HCT116 (cell line): Measurements from ENCODE around the gene RGS17.

Experiments
- CTCF ChIP-seq, 3 experiments: fragments of 200-600 bp in 1 of 3; sonication (generic) in 1 of 3; IDR thresholded peaks in 2 of 3; conservative IDR thresholded peaks in 1 of 3; 2 replicates each; pipeline ENCODE4 v1.5.1; 2012 to 2017; ENCODE audit warnings: low read depth in 2 of 3, low read length in 2 of 3, antibody characterized with exemption in 1 of 3, borderline replicate concordance in 1 of 3, control low read depth in 1 of 3, mild to moderate bottlenecking in 1 of 3, mixed read lengths in 1 of 3, mixed run types in 1 of 3, moderate library complexity in 1 of 3; ENCODE audit not compliant: insufficient read depth in 1 of 3
- POLR2A ChIP-seq: IDR thresholded peaks from 2 replicates; pipeline ENCODE4 v1.7.0; 2011; ENCODE audit warnings: borderline replicate concordance; ENCODE audit not compliant: insufficient read depth, insufficient read length; ENCODE audit errors: extremely low read depth
- YY1 ChIP-seq: IDR thresholded peaks from 2 replicates; pipeline ENCODE4 v1.6.1; 2011; ENCODE audit warnings: low read length, low read depth, moderate library complexity, mild to moderate bottlenecking; ENCODE audit not compliant: insufficient replicate concordance; ENCODE audit errors: extremely low read depth

- no peak for TF ChIP-seq CTCF (IDR thresholded peaks at IDR 0.05 in 2 of 3, conservative IDR thresholded peaks at IDR 0.05 in 1 of 3; ENCODE audit: borderline replicate concordance in 1 of 3, insufficient read depth in 1 of 3, low read depth in 2 of 3, low read length in 2 of 3)
- no peak for TF ChIP-seq YY1
- TF ChIP-seq POLR2A: no peak
These were observed 127.8 kb downstream of the RGS17 start for GRCh38 chr6:153003366-153003690.
